ENCODE results near the gene ABTB2.
A peak's percentile ranks its signal among the peaks of the same experiment; 100 is the strongest.

The ABTB2 gene

GRCh38 chr11:34134765-34135164, 223.0 kb downstream of the ABTB2 start:
- DNase-seq, result no peak

GRCh38 chr11:34132261-34132965, 225.4 kb downstream of the ABTB2 start:
- no peak for DNase-seq

GRCh38 chr11:34128824-34129223, 229.0 kb downstream of the ABTB2 start:
- no peak for DNase-seq

- DNase-seq, result peak; percentile 49
Measured at GRCh38 chr11:34126959-34127848, 230.6 kb downstream of the ABTB2 start.

GRCh38 chr11:34124885-34125668, 232.7 kb downstream of the ABTB2 start:
- no peak for DNase-seq

- DNase-seq, result no peak
Measured at GRCh38 chr11:34120651-34121050, 237.2 kb downstream of the ABTB2 start.

GRCh38 chr11:34114471-34114870, 243.3 kb downstream of the ABTB2 start:
- no peak for DNase-seq

GRCh38 chr11:34114014-34114413, 243.8 kb downstream of the ABTB2 start:
- no peak for DNase-seq

- DNase-seq, result no peak
Measured at GRCh38 chr11:34111722-34112270, 246.0 kb downstream of the ABTB2 start.

- DNase-seq, result no peak
Measured at GRCh38 chr11:34105957-34106504, 251.8 kb downstream of the ABTB2 start.

- DNase-seq, result peak; percentile 99
Measured at GRCh38 chr11:34105079-34105956, 252.5 kb downstream of the ABTB2 start, which contains the start of gene NAT10. Gene NAT10, plus strand, starts transcription at chr11:34105629. Its CDS starts 2,597 bp downstream, at chr11:34108226.

- DNase-seq, result no peak
Measured at GRCh38 chr11:34104680-34105078, 253.1 kb downstream of the ABTB2 start.
